ENCODE measurements around the gene ADGRG6. TPM values are rescaled to one million over a fixed set of nuclear protein-coding genes. Genes with fewer than 3 reads are reported as not detected.

ADGRG6 gene
- total RNA-seq, 1 experiment from 2014 or later = 259 TPM

GRCh38 chr6:142291512-142291911 is 10.3 kb upstream of the ADGRG6 start:
- no peaks in the 10 kb centered on the region for H3K4me1 ChIP-seq (ENCODE audit: control insufficient read depth, insufficient read depth, low read length)
- peak overlapping the region; percentile 53; the same call in 1 of the 2 replicates for H3K27ac ChIP-seq (ENCODE audit: low read length)
- DNase-seq (ENCODE audit: low read depth, low spot score) (no peak), ATAC-seq (no peak)
- no peak overlapping the region for H3K4me3 ChIP-seq (ENCODE audit: low read depth in 2 of 2, low read length in 2 of 2)
- H3K27me3 ChIP-seq (ENCODE audit: control insufficient read depth, insufficient read depth, low read length) = no peaks in the 10 kb centered on the region
- no peaks in the 10 kb centered on the region for H3K36me3 ChIP-seq (ENCODE audit: control insufficient read depth, insufficient read depth, low read length)
- intact Hi-C loops (cut with micrococcal nuclease; ENCODE audit: unreplicated experiment) = no loop called here
- BruUV-seq (replicated peaks) = no TSS peak
- in situ Hi-C loops (cut with HindIII; ENCODE audit: low pct_unique_long_range_greater_than_20kb, low sequenced_read_pairs) = no loop called here
- CTCF ChIA-PET = no interaction called here
- TF ChIP-seq POLR2AphosphoS5 (IDR thresholded peaks at IDR 0.05; ENCODE audit: low read depth, low read length) (no peak), TCF7L2 (IDR thresholded peaks at IDR 0.05; ENCODE audit: low read depth, low read length) (no peak), SIN3A (IDR thresholded peaks at IDR 0.05; ENCODE audit: borderline replicate concordance, insufficient read depth, low read depth, low read length) (no peak)
- TF ChIP-seq, protein P1, sequence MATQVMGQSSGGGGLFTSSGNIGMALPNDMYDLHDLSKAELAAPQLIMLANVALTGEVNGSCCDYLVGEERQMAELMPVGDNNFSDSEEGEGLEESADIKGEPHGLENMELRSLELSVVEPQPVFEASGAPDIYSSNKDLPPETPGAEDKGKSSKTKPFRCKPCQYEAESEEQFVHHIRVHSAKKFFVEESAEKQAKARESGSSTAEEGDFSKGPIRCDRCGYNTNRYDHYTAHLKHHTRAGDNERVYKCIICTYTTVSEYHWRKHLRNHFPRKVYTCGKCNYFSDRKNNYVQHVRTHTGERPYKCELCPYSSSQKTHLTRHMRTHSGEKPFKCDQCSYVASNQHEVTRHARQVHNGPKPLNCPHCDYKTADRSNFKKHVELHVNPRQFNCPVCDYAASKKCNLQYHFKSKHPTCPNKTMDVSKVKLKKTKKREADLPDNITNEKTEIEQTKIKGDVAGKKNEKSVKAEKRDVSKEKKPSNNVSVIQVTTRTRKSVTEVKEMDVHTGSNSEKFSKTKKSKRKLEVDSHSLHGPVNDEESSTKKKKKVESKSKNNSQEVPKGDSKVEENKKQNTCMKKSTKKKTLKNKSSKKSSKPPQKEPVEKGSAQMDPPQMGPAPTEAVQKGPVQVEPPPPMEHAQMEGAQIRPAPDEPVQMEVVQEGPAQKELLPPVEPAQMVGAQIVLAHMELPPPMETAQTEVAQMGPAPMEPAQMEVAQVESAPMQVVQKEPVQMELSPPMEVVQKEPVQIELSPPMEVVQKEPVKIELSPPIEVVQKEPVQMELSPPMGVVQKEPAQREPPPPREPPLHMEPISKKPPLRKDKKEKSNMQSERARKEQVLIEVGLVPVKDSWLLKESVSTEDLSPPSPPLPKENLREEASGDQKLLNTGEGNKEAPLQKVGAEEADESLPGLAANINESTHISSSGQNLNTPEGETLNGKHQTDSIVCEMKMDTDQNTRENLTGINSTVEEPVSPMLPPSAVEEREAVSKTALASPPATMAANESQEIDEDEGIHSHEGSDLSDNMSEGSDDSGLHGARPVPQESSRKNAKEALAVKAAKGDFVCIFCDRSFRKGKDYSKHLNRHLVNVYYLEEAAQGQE (IDR thresholded peaks at IDR 0.05; ENCODE audit: insufficient read depth in 1 of 2, low read depth in 2 of 2, low read length in 1 of 2) = no peak
- TF ChIP-seq, protein P2, sequence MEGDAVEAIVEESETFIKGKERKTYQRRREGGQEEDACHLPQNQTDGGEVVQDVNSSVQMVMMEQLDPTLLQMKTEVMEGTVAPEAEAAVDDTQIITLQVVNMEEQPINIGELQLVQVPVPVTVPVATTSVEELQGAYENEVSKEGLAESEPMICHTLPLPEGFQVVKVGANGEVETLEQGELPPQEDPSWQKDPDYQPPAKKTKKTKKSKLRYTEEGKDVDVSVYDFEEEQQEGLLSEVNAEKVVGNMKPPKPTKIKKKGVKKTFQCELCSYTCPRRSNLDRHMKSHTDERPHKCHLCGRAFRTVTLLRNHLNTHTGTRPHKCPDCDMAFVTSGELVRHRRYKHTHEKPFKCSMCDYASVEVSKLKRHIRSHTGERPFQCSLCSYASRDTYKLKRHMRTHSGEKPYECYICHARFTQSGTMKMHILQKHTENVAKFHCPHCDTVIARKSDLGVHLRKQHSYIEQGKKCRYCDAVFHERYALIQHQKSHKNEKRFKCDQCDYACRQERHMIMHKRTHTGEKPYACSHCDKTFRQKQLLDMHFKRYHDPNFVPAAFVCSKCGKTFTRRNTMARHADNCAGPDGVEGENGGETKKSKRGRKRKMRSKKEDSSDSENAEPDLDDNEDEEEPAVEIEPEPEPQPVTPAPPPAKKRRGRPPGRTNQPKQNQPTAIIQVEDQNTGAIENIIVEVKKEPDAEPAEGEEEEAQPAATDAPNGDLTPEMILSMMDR (IDR thresholded peaks at IDR 0.05) = no peak
- H3K9me3 ChIP-seq (ENCODE audit: control insufficient read depth, insufficient read depth, low read depth, low read length) = no peaks in the 10 kb centered on the region
- POLR2A ChIA-PET = interaction anchor here (0.6 kb wide), 1 partner anchor 594 kb away, joined by 3 read pairs; no protein-coding TSS in a partner anchor

DNA sequence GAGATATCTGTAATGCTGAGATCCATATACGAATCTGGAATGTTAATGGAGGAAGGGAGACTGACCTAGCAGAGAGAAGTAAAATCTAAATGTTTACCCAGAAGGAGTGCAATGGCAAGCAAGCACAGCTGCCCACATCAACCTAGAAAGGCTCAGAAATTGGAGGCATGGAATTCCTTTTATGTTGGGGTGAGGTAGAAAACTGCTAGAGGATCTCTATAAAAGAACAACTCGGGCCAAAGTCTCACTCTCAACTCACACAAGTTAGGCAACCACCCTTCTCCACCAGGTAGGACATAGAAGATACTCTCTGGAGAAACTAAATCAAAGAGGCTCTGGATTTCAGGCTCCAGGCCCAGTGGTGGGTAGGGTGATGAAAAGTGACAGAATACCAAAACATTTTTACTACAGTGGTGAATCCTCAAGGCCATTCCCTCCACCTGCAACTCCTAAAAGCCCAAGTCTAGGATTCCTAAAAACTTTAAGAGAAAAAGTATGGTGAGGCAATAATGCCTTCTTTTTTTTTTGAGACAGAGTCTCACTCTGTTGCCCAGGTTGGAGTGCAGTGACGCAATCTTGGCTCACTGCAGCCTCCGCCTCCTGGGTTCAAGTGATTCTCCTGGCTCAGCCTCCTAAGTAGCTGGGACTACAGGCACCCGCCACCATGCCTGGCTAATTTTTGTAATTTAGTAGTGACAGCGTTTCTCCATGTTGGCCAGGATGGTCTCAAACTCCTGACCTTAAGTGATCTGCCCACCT is 9.5 kb upstream of the ADGRG6 start:
- CTCF ChIA-PET = no interaction called here

More for the DNA sequence above, 9.5 kb upstream of the ADGRG6 start:
- DNase-seq (ENCODE audit: low read depth, low spot score) (no peak), ATAC-seq (no peak)
- TF ChIP-seq POLR2AphosphoS5 (IDR thresholded peaks at IDR 0.05; ENCODE audit: low read depth, low read length) (no peak), SIN3A (IDR thresholded peaks at IDR 0.05; ENCODE audit: borderline replicate concordance, insufficient read depth, low read depth, low read length) (no peak), TCF7L2 (IDR thresholded peaks at IDR 0.05; ENCODE audit: low read depth, low read length) (no peak)
- TF ChIP-seq, protein P1 (IDR thresholded peaks at IDR 0.05; ENCODE audit: insufficient read depth in 1 of 2, low read depth in 2 of 2, low read length in 1 of 2) = no peak
- TF ChIP-seq, protein P2 (IDR thresholded peaks at IDR 0.05) = no peak
- POLR2A ChIA-PET = interaction anchor here (0.6 kb wide), 1 partner anchor 593 kb away, joined by 3 read pairs; no protein-coding TSS in a partner anchor
- Histone ChIP-seq H3K9me3 (ENCODE audit: control insufficient read depth, insufficient read depth, low read depth, low read length) (no peaks in the 10 kb centered on the region), H3K4me1 (ENCODE audit: control insufficient read depth, insufficient read depth, low read length) (no peaks in the 10 kb centered on the region; the same call in none of the 2 replicates), H3K27me3 (ENCODE audit: control insufficient read depth, insufficient read depth, low read length) (no peaks in the 10 kb centered on the region), H3K36me3 (ENCODE audit: control insufficient read depth, insufficient read depth, low read length) (no peaks in the 10 kb centered on the region), H3K27ac (ENCODE audit: low read length) (peak overlapping the region; percentile 41; the same call in 1 of the 2 replicates), H3K4me3 (ENCODE audit: low read depth in 2 of 2, low read length in 2 of 2) (no peak overlapping the region)
- BruUV-seq (replicated peaks) = no TSS peak
- intact Hi-C loops (cut with micrococcal nuclease; ENCODE audit: unreplicated experiment) (no loop called here), in situ Hi-C loops (cut with HindIII; ENCODE audit: low pct_unique_long_range_greater_than_20kb, low sequenced_read_pairs) (no loop called here)
